ENCODE results near the gene JUN.

DNA sequence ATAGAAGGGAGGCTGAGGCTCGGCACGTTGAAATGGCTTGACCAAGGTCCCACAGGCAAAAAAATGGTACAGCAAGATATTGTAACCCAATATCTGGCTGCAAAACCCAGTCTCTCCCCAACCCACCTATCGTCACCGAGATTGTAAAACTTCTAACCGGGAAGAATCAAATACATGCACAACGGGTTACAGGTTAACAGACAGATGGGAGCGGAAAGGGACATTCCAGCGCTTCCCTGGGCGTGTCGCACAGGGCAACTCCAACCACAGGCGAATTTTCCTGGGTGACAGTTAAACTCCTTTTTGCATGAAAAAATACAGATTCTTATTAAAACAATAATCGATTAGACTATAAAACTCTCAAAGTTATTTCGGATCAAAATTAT is 31.8 kb upstream of the JUN start:
- TF ChIP-seq, protein P1, sequence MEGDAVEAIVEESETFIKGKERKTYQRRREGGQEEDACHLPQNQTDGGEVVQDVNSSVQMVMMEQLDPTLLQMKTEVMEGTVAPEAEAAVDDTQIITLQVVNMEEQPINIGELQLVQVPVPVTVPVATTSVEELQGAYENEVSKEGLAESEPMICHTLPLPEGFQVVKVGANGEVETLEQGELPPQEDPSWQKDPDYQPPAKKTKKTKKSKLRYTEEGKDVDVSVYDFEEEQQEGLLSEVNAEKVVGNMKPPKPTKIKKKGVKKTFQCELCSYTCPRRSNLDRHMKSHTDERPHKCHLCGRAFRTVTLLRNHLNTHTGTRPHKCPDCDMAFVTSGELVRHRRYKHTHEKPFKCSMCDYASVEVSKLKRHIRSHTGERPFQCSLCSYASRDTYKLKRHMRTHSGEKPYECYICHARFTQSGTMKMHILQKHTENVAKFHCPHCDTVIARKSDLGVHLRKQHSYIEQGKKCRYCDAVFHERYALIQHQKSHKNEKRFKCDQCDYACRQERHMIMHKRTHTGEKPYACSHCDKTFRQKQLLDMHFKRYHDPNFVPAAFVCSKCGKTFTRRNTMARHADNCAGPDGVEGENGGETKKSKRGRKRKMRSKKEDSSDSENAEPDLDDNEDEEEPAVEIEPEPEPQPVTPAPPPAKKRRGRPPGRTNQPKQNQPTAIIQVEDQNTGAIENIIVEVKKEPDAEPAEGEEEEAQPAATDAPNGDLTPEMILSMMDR (IDR thresholded peaks at IDR 0.05), result no peak
- TF ChIP-seq EZH2 (IDR thresholded peaks at IDR 0.05; ENCODE audit: borderline replicate concordance, insufficient read depth, low read depth, low read length, poor library complexity, severe bottlenecking), result no peak
